ENCODE results near the gene CBX1. TPM values are rescaled to one million over a fixed set of nuclear protein-coding genes. Genes with fewer than 3 reads are reported as not detected.

CBX1 gene
- total and polyA plus RNA-seq, 2 donors from 2014 or later: 37.8 to 40.2 TPM

GRCh38 chr17:48127371-48128051, 26.2 kb upstream of the CBX1 start:
- Histone ChIP-seq H3K27me3 (ENCODE audit: control insufficient read depth, insufficient read depth, low read length) (no peaks in the 10 kb centered on the region), H3K9ac (ENCODE audit: low read length in 3 of 3) (no peak overlapping the region), H3K36me3 (ENCODE audit: control insufficient read depth in 2 of 3, insufficient read depth in 3 of 3, low read length in 3 of 3) (peaks cover 0 to 5% (median 5%) of the 10 kb centered on the region in 3 donors), H3K4me1 (ENCODE audit: control insufficient read depth in 2 of 3, insufficient read depth in 2 of 3, low read depth in 1 of 3, low read length in 3 of 3) (no peaks in the 10 kb centered on the region), H3K4me3 (ENCODE audit: low read length in 3 of 3) (no peak overlapping the region), H3K9me3 (ENCODE audit: control insufficient read depth in 2 of 3, insufficient read depth in 1 of 3, low read length in 3 of 3) (no peaks in the 10 kb centered on the region), H3K27ac (ENCODE audit: low read depth in 2 of 2, low read length in 2 of 2) (no peak overlapping the region)
- FAIRE-seq (no peak), DNase-seq (peak in 1 of 5 donors; percentile 85)
- TF ChIP-seq, protein P1, sequence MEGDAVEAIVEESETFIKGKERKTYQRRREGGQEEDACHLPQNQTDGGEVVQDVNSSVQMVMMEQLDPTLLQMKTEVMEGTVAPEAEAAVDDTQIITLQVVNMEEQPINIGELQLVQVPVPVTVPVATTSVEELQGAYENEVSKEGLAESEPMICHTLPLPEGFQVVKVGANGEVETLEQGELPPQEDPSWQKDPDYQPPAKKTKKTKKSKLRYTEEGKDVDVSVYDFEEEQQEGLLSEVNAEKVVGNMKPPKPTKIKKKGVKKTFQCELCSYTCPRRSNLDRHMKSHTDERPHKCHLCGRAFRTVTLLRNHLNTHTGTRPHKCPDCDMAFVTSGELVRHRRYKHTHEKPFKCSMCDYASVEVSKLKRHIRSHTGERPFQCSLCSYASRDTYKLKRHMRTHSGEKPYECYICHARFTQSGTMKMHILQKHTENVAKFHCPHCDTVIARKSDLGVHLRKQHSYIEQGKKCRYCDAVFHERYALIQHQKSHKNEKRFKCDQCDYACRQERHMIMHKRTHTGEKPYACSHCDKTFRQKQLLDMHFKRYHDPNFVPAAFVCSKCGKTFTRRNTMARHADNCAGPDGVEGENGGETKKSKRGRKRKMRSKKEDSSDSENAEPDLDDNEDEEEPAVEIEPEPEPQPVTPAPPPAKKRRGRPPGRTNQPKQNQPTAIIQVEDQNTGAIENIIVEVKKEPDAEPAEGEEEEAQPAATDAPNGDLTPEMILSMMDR (IDR thresholded peaks at IDR 0.05; ENCODE audit: borderline replicate concordance, extremely low read depth, insufficient read depth): no peak
- intact Hi-C loops (cut with DNase I): no loop called here

GRCh38 chr17:48126532-48126850, 25.2 kb upstream of the CBX1 start:
- no peak for DNase-seq
- Histone ChIP-seq H3K36me3 (ENCODE audit: control insufficient read depth in 2 of 3, insufficient read depth in 3 of 3, low read length in 3 of 3) (peaks cover 0 to 14% (median 14%) of the 10 kb centered on the region in 3 donors), H3K4me3 (ENCODE audit: low read length in 3 of 3) (no peak overlapping the region), H3K9ac (ENCODE audit: low read length in 3 of 3) (no peak overlapping the region), H3K27ac (ENCODE audit: low read depth in 2 of 2, low read length in 2 of 2) (no peak overlapping the region), H3K27me3 (ENCODE audit: control insufficient read depth, insufficient read depth, low read length) (no peaks in the 10 kb centered on the region), H3K4me1 (ENCODE audit: control insufficient read depth in 2 of 3, insufficient read depth in 2 of 3, low read depth in 1 of 3, low read length in 3 of 3) (no peaks in the 10 kb centered on the region), H3K9me3 (ENCODE audit: control insufficient read depth in 2 of 3, insufficient read depth in 1 of 3, low read length in 3 of 3) (no peaks in the 10 kb centered on the region)
- intact Hi-C loops (cut with DNase I): no loop called here
- TF ChIP-seq, protein P1 (IDR thresholded peaks at IDR 0.05; ENCODE audit: borderline replicate concordance, extremely low read depth, insufficient read depth): no peak
- FAIRE-seq: no peak

- Histone ChIP-seq H3K36me3 (ENCODE audit: control insufficient read depth in 2 of 3, insufficient read depth in 3 of 3, low read length in 3 of 3) (peaks cover 0 to 20% (median 17%) of the 10 kb centered on the region in 3 donors), H3K27ac (ENCODE audit: low read depth in 2 of 2, low read length in 2 of 2) (no peak overlapping the region), H3K9ac (ENCODE audit: low read length in 3 of 3) (no peak overlapping the region), H3K4me3 (ENCODE audit: low read length in 3 of 3) (no peak overlapping the region), H3K9me3 (ENCODE audit: control insufficient read depth in 2 of 3, insufficient read depth in 1 of 3, low read length in 3 of 3) (no peaks in the 10 kb centered on the region), H3K4me1 (ENCODE audit: control insufficient read depth in 2 of 3, insufficient read depth in 2 of 3, low read depth in 1 of 3, low read length in 3 of 3) (no peaks in the 10 kb centered on the region), H3K27me3 (ENCODE audit: control insufficient read depth, insufficient read depth, low read length) (no peaks in the 10 kb centered on the region)
- intact Hi-C loops (cut with DNase I): no loop called here
- FAIRE-seq: no peak
- TF ChIP-seq, protein P1 (IDR thresholded peaks at IDR 0.05; ENCODE audit: borderline replicate concordance, extremely low read depth, insufficient read depth): no peak
- DNase-seq: no peak
Observed at GRCh38 chr17:48125829-48126531, 24.7 kb upstream of the CBX1 start.
